Thyroid gland (tissue), 4 donors: ENCODE data around the gene CIDEC.

Experiments used
- CTCF ChIP-seq, 6 experiments: fragments of 200-600 bp in 3 of 6; fragments of 450-650 bp in 3 of 6; sonication (generic) in 3 of 6; IDR thresholded peaks; one replicate each; pipeline ENCODE4 v1.5.1; 2016 to 2019; ENCODE audit warnings: antibody characterized with exemption in 6 of 6, mild to moderate bottlenecking in 2 of 6, inconsistent platforms in 1 of 6, moderate library complexity in 1 of 6
- POLR2A ChIP-seq, 2 donors: fragments of 450-650 bp; IDR thresholded peaks; one replicate each; pipeline ENCODE4 v1.6.1; 2017; ENCODE audit warnings: antibody characterized with exemption in 2 of 2, mild to moderate bottlenecking in 2 of 2, moderate library complexity in 1 of 2

- TF ChIP-seq POLR2A (IDR thresholded peaks at IDR 0.05) (no peak), CTCF (IDR thresholded peaks at IDR 0.05) (no peak)
Measured at GRCh38 chr3:9912294-9912935, 32.4 kb upstream of the CIDEC start.
